Memory B cell (primary cell): ENCODE data around the gene TFAM.
"Not testable (repeated sequence)": the region's sequence is repeated elsewhere in the genome, so short reads cannot be mapped to it uniquely, and the experiment has no call there.

Source experiments
- ATAC-seq: fragments of 150-1000 bp; cut with Tn5 transposase; 2 replicates; pipeline ENCODE4 v1.10.0; 2021; ENCODE audit warnings: low read depth, mild to moderate bottlenecking, moderate library complexity
- DNase-seq, 2 donors: peaks; one replicate each; pipeline ENCODE4 v3.0.0; 2022; ENCODE audit warnings: low spot score in 2 of 2
- H3K27ac Mint-ChIP-seq: one replicate; pipeline ENCODE4 v1.8.0; 2022; ENCODE audit warnings: mild to moderate bottlenecking, moderate library complexity, mixed read lengths
- H3K27me3 Mint-ChIP-seq: one replicate; pipeline ENCODE4 v1.8.0; 2022; ENCODE audit warnings: mixed read lengths
- H3K36me3 Mint-ChIP-seq: one replicate; pipeline ENCODE4 v1.8.0; 2022; ENCODE audit warnings: mild to moderate bottlenecking, mixed read lengths
- H3K4me1 Mint-ChIP-seq: one replicate; pipeline ENCODE4 v1.8.0; 2022; ENCODE audit warnings: mixed read lengths
- H3K4me3 Mint-ChIP-seq: one replicate; pipeline ENCODE4 v1.8.0; 2022; ENCODE audit warnings: mild to moderate bottlenecking, moderate library complexity, mixed read lengths
- H3K9me3 Mint-ChIP-seq: one replicate; pipeline ENCODE4 v1.8.0; 2022; ENCODE audit warnings: mixed read lengths

The TFAM gene

DNA sequence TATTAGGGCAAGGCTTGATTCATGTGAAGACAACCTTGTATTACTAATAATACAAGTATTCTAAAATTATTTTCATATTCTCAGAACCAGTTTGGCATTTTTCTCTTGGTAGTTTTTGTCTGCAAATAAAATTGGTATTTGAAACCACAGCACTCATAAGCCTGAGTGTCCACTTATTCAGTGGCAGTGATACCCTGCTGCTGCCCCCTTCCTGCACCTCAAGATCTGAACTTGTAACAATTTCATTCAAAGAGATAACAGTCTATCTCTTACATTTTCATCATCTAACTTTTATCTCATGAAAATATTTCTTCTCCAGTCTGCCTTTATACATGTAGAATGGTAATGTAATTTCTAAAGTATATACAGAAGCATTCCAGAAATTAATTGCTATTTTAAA lies 9.3 kb downstream of the TFAM start:
- Mint-ChIP-seq H3K9me3 (no peaks in the 10 kb centered on the region), H3K4me3 (no peak overlapping the region), H3K27me3 (no peaks in the 10 kb centered on the region), H3K36me3 (peaks cover 32% of the 10 kb centered on the region), H3K4me1 (peaks cover 5% of the 10 kb centered on the region), H3K27ac (no peak overlapping the region)
- DNase-seq, result no peak
- no peak for ATAC-seq

DNA sequence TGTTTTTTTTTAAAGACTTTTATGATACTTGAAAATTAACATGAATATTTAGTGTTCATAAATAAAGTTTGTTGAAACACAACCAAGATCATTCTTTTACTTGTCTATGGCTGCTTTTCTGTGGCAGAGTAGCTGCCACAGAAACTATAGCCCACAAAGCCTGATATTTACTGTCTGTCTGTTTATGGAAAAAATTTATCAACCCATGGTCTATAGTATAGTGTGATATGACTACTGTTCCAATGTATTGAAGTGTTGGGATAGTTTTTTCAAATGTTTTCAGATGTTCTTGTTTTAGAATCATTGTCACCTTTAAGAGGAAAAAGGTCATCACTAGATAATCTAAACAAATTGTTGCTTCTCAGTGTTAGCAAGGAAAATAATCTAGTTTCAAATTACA lies 10.8 kb downstream of the TFAM start:
- Mint-ChIP-seq H3K4me1 (no peaks in the 10 kb centered on the region), H3K27me3 (no peaks in the 10 kb centered on the region), H3K9me3 (no peaks in the 10 kb centered on the region), H3K4me3 (no peak overlapping the region), H3K36me3 (peaks cover 27% of the 10 kb centered on the region), H3K27ac (no peak overlapping the region)
- no peak for DNase-seq
- ATAC-seq, result no peak

DNA sequence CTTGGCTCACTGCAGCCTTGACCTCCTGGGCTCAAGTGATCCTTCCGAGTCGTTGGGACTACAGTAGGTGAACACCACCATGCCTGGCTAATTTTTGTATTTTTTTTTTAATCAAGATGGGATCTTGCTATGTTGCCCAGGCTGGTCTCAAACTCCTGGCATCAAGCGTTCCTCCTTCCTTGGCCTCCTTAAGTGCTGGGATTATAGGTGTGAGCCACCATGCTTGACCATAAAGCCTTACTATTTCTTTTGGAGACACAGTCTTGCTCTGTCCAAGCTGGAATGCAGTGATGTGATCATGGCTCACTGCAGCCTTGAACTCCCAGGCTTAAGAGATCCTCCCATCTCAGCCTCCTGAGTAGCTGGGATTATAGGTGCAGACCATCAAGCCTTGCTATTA lies 12.6 kb downstream of the TFAM start:
- Mint-ChIP-seq H3K9me3 (no peaks in the 10 kb centered on the region), H3K36me3 (peaks cover 24% of the 10 kb centered on the region), H3K27me3 (no peaks in the 10 kb centered on the region), H3K4me1 (no peaks in the 10 kb centered on the region), H3K4me3 (no peak overlapping the region), H3K27ac (no peak overlapping the region)
- DNase-seq, result no peak
- no peak for ATAC-seq

DNA sequence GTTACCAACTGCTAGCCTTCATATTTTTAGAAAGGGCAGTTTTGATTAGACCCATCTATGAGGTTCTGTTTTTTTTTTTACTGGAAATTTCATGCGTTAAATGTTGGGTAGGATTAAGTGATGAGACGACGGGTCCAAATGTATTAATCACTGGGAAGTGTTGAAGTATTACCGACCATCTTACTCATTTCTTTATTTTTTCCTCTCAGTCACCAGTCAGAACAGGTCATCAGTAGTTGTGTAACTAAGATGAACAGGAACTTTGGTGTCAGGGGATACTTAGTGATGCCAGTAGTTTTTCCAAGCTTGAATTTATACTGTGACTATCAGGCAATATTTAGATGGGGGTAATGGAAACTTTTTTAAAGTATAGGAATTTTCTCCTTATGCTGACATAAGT lies 14.2 kb downstream of the TFAM start:
- Mint-ChIP-seq H3K4me1 (no peaks in the 10 kb centered on the region), H3K27ac (no peak overlapping the region), H3K4me3 (no peak overlapping the region), H3K27me3 (no peaks in the 10 kb centered on the region), H3K36me3 (peaks cover 22% of the 10 kb centered on the region), H3K9me3 (no peaks in the 10 kb centered on the region)
- ATAC-seq (no peak), DNase-seq (no peak)

DNA sequence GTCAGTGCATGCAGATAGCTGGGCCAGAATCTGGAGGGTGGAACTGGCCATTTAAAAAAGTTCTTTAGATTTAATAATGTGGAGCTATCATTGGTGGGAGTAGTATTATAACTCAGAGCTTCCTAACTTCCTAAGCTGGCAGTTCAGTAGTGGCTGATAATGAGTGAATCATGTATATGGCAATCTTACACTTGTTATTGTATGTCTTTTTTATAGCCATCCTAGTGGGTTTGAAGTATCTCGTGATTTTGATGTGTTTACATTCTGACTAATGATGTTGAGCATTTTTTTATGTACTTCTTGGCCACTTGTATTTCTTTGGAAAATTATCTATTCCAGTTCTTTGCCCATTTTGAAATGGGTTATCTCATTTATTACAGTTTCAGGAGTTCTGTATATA lies 15.4 kb downstream of the TFAM start:
- Mint-ChIP-seq H3K9me3 (no peaks in the 10 kb centered on the region), H3K36me3 (peaks cover 17% of the 10 kb centered on the region), H3K27ac (no peak overlapping the region), H3K4me3 (no peak overlapping the region), H3K27me3 (no peaks in the 10 kb centered on the region), H3K4me1 (no peaks in the 10 kb centered on the region)
- DNase-seq (no peak), ATAC-seq (no peak)

DNA sequence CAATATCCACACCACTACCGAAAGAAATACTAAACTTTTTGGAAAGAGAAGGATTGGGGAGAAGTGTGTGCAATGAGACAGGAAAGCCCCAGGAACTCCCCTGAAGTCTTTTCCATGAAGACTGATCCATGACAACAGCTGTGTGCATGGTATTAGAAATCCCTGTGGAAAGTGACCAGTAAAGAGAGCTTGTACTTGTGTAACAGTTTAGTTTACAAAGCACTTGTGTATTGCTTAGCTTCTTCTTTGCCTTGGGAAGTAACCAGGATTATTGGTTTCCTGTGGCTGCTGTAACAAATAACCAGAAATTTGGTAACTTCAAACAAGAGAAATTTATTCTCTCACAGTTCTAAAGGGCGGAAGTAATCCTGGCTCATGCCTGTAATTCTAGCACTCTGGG lies 18.8 kb downstream of the TFAM start:
- Mint-ChIP-seq H3K36me3 (peaks cover 8% of the 10 kb centered on the region), H3K27me3 (no peaks in the 10 kb centered on the region), H3K4me1 (no peaks in the 10 kb centered on the region), H3K9me3 (no peaks in the 10 kb centered on the region), H3K4me3 (no peak overlapping the region), H3K27ac (no peak overlapping the region)
- DNase-seq (no peak), ATAC-seq (no peak)

DNA sequence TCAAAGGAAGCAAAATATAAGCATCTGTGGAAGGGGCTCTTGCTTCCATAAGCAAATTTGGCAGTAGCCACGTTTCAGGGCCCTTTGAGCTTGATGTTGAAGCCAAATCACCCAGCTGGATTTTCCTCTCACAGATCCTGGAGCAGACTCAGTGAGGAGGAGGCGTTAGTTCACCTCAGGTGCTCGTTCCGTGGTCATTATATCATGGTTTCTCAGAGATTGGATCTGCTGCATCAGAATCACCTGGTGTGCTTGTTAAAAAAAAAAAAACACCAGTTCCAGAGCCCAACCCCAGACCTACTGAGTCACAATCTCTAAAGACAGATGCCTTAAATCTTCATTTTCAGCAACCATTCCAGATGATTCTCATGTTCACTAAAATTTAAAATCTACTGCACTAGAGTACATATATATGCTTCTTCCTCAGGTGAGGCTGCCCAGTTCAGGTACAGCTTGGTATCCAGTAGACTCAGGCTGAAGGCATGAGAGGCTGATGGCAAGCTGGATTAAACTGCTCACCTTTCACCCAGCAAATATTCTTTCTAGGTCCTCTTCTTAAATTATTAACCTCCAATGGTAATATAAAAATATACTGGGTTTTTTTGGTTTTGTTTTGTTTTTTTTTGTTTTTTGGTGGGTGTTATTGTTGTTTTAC lies 24.9 kb downstream of the TFAM start:
- Mint-ChIP-seq H3K9me3 (peaks cover 2% of the 10 kb centered on the region), H3K36me3 (peaks cover 2% of the 10 kb centered on the region), H3K27me3 (no peaks in the 10 kb centered on the region), H3K4me1 (no peaks in the 10 kb centered on the region), H3K27ac (no peak overlapping the region), H3K4me3 (no peak overlapping the region)
- ATAC-seq (no peak), DNase-seq (no peak)

DNA sequence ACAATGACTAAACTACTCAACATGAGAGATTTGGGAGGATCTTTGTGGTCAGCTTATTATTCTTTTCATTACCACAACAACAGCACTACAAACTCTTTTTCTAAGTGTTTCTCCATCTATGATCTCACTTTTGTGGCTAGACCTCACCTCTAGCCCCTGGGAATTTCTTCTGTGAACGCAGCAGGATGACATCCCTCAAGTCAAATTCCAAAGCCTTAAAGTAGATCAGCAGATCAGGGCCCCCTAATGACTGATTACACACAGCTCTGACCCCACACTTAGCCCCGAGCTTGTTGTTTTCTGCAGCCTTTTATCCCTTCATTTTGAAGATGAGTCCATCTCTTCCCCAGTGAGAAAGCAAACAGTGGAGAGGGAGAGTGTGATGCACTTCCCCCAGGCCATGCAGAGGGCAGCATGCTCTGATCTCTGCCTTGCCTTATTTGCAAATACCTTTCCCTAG lies 27.3 kb downstream of the TFAM start:
- peaks cover 2% of the 10 kb centered on the region for H3K27me3 Mint-ChIP-seq
- DNase-seq, result no peak
- peaks cover 2% of the 10 kb centered on the region for H3K9me3 Mint-ChIP-seq
- no peak overlapping the region for H3K4me3 Mint-ChIP-seq
- no peak overlapping the region for H3K27ac Mint-ChIP-seq
- no peaks in the 10 kb centered on the region for H3K4me1 Mint-ChIP-seq
- peaks cover 2% of the 10 kb centered on the region for H3K36me3 Mint-ChIP-seq
- ATAC-seq, result no peak

DNA sequence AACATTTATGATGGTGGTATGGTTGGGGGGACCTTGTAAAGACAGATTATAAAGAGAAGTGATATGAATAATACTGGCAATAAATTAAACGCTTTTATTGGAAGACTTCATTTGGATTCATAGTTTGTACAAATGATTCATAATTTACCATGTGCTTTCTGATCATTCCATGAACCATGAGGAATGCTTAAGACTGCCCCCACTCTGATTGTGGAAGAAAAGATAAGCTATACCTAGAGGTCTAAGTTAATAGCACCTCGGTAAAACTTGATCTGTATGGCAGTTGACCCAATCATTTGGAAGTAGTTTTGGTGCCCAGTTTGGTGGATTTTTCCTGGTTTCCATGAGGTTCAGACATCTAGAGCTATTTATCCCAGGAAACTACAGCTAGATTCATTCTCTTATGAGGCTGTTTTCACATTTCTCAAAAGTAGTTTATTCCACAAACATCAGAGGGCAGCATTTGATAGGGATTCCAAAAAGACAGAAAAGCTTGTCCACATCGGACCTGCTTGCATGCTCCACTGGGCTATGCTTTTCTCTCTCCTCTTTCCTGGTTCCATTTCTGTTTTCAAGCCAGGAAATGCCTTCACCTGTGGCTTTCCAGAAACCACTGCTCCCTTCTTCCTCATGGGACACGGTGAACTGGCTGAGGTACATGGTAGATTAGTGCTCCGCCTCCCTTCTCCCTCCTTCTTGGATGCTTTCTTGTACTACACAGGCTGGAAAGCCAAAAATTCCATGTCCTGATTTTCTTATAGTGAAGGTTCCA lies 29.2 kb downstream of the TFAM start:
- Mint-ChIP-seq H3K4me1 (no peaks in the 10 kb centered on the region), H3K27ac (no peak overlapping the region), H3K27me3 (peaks cover 2% of the 10 kb centered on the region), H3K4me3 (no peak overlapping the region), H3K9me3 (peaks cover 2% of the 10 kb centered on the region), H3K36me3 (peaks cover 2% of the 10 kb centered on the region)
- no peak for DNase-seq
- ATAC-seq, result no peak

DNA sequence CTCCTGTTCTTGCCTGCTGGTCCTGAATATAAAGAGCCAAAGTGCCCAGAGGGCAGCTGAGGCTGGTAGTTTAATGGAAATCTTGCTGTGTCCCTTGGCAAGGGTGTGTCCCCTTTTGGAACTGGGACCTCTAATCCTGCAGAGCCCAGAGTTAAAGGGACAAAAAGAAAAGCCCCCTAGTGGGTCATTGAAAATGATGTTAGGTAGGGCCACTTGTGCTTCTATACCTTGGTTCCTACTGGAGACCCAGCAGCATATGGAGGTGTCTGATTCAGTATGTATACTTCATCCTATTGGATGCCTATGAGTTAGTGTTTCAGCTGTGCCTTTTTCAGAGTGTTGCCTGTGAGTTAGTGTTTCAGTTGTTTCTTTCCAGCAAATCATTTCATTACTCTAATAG lies 30.5 kb downstream of the TFAM start:
- Mint-ChIP-seq H3K4me3 (no peak overlapping the region), H3K36me3 (peaks cover 2% of the 10 kb centered on the region), H3K27me3 (peaks cover 2% of the 10 kb centered on the region), H3K4me1 (no peaks in the 10 kb centered on the region), H3K27ac (no peak overlapping the region), H3K9me3 (peaks cover 2% of the 10 kb centered on the region)
- DNase-seq (no peak), ATAC-seq (no peak)

DNA sequence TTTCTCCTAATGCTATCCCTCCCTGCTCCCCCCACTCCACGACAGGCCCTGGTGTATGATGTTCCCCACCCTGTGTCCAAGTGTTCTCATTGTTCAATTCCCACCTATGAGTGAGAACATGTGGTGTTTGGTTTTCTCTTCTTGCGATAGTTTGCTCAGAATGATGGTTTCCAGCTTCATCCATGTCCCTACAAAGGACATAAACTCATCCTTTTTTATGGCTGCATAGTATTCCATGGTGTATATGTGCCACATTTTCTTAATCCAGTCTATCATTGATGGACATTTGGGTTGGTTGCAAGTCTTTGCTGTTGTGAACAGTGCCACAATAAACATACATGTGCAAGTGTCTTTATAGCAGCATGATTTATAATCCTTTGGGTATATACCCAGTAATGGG lies 32.7 kb downstream of the TFAM start:
- H3K4me3 Mint-ChIP-seq, H3K9me3 Mint-ChIP-seq, ATAC-seq, H3K27ac Mint-ChIP-seq, H3K36me3 Mint-ChIP-seq, DNase-seq, H3K27me3 Mint-ChIP-seq, H3K4me1 Mint-ChIP-seq: not testable (repeated sequence)

DNA sequence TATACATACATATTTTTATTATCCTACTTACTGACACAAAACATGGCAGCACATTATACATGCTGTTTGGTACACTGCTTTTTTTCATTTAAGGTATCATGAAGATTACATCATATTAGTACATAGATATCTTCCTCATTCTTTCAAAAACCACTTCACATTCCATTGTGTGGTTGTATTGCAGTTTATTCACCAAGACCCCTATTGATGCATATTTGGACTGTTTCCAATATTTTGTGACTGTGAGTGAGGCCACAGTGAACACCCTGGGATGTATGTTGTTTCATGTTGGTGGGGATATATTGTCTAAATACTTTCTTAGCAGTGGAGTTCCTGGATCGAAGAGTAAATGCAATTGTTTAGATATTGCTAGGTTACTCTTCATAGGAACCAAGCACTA lies 39.0 kb downstream of the TFAM start:
- Mint-ChIP-seq H3K4me3 (no peak overlapping the region), H3K9me3 (peaks cover 7% of the 10 kb centered on the region), H3K27ac (no peak overlapping the region), H3K4me1 (no peaks in the 10 kb centered on the region), H3K27me3 (peaks cover 4% of the 10 kb centered on the region), H3K36me3 (no peaks in the 10 kb centered on the region)
- ATAC-seq, result no peak
- DNase-seq, result no peak

DNA sequence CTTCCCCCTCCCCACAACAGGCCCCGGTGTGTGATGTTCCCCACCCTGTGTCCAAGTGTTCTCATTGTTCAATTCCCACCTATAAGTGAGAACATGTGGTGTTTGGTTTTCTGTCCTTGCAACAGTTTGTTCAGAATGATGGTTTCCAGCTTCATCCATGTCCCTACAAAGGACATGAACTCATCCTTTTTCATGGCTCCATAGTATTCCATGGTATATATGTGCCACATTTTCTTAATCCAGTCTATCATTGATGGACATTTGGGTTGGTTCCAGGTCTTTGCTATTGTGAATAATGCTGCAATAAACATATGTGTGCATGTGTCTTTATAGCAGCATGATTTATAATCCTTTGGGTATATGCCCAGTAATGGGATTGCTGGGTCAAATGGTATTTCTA lies 43.2 kb downstream of the TFAM start:
- not testable (repeated sequence) for H3K27ac Mint-ChIP-seq, H3K4me3 Mint-ChIP-seq, H3K9me3 Mint-ChIP-seq, H3K36me3 Mint-ChIP-seq, H3K4me1 Mint-ChIP-seq, ATAC-seq, DNase-seq
- H3K27me3 Mint-ChIP-seq, result peaks cover 11% of the 10 kb centered on the region

DNA sequence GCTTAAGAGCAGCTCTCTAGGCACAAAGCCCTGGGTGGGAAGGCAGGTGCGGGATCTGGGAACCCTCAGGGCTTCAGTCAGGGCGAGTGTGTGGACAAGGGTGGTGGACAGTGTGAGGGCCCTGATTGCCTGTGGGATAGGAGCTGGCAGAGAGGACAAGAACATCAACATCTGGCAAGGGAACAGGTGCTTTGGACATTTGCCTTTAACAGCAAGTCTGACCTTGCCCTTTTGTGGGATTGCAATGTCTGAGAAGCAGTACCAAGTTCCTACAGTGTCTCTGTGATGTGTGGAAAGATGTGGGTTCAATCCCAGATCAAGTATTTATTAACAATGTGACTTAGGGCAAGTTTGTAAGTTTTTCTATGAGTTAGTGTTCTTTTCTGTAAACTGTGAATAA lies 46.7 kb downstream of the TFAM start:
- Mint-ChIP-seq H3K27ac (no peak overlapping the region), H3K4me1 (no peaks in the 10 kb centered on the region), H3K9me3 (peaks cover 2% of the 10 kb centered on the region), H3K4me3 (no peak overlapping the region), H3K36me3 (no peaks in the 10 kb centered on the region), H3K27me3 (peaks cover 15% of the 10 kb centered on the region)
- ATAC-seq, result no peak
- DNase-seq, result no peak

DNA sequence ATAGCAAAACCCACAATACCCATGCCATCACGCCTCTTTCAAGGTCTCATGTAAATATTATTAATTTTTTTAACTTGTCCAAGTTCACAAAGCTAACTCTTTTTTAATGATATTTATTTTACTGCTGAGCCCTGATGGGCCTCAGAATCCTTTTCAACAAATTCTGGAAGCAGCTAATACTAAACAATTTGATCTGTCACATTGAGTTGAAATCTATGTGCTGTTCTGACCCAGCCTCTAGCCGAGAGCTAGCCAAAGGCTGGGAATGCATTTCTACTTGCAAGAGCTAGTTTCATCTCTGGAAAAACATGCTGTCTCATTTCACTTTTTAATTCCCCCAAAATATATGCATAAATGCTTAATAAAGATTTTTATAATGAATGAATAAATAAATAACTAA lies 47.9 kb downstream of the TFAM start:
- Mint-ChIP-seq H3K27me3 (peaks cover 15% of the 10 kb centered on the region), H3K36me3 (no peaks in the 10 kb centered on the region), H3K27ac (no peak overlapping the region), H3K4me3 (no peak overlapping the region), H3K4me1 (no peaks in the 10 kb centered on the region), H3K9me3 (no peaks in the 10 kb centered on the region)
- DNase-seq (no peak), ATAC-seq (no peak)
